Measurements from ENCODE around the gene TNRC6C.
A peak's percentile ranks its signal among the peaks of the same experiment; 100 is the strongest.

The TNRC6C gene

GRCh38 chr17:78014646-78015045 is 56.1 kb downstream of the TNRC6C start:
- DNase-seq: no peak

- no peak for DNase-seq
Observed at GRCh38 chr17:78016852-78017251, 58.3 kb downstream of the TNRC6C start.

- no peak for DNase-seq
Observed at GRCh38 chr17:78019367-78019975, 61.0 kb downstream of the TNRC6C start.

GRCh38 chr17:78019976-78020716 is 61.6 kb downstream of the TNRC6C start:
- DNase-seq: no peak

GRCh38 chr17:78020717-78021108 is 62.2 kb downstream of the TNRC6C start:
- no peak for DNase-seq

GRCh38 chr17:78022425-78022824 is 63.9 kb downstream of the TNRC6C start:
- DNase-seq: no peak

GRCh38 chr17:78023042-78023441 is 64.5 kb downstream of the TNRC6C start:
- DNase-seq: no peak

GRCh38 chr17:78026381-78026780 is 67.9 kb downstream of the TNRC6C start:
- DNase-seq: no peak

GRCh38 chr17:78027121-78027520 is 68.6 kb downstream of the TNRC6C start:
- no peak for DNase-seq

- DNase-seq: no peak
Observed at GRCh38 chr17:78029697-78030096, 71.2 kb downstream of the TNRC6C start.

- DNase-seq: no peak
Observed at GRCh38 chr17:78031435-78031834, 72.9 kb downstream of the TNRC6C start.

GRCh38 chr17:78032166-78032565 is 73.7 kb downstream of the TNRC6C start:
- DNase-seq: no peak

- DNase-seq: no peak
Observed at GRCh38 chr17:78034429-78035091, 76.1 kb downstream of the TNRC6C start.

GRCh38 chr17:78037280-78037679 is 78.8 kb downstream of the TNRC6C start:
- DNase-seq: no peak

GRCh38 chr17:78038748-78039288 is 80.3 kb downstream of the TNRC6C start:
- DNase-seq: no peak

- DNase-seq: no peak
Observed at GRCh38 chr17:78039581-78039980, 81.1 kb downstream of the TNRC6C start.

GRCh38 chr17:78040440-78041385 is 82.2 kb downstream of the TNRC6C start:
- DNase-seq: peak; percentile 62

GRCh38 chr17:78041386-78042179 is 83.1 kb downstream of the TNRC6C start:
- DNase-seq: no peak

- DNase-seq: no peak
Observed at GRCh38 chr17:78042542-78042941, 84.0 kb downstream of the TNRC6C start.

GRCh38 chr17:78043031-78043430 is 84.5 kb downstream of the TNRC6C start:
- DNase-seq: no peak

- DNase-seq: no peak
Observed at GRCh38 chr17:78044280-78044835, 85.9 kb downstream of the TNRC6C start.

All from right forelimb (tissue), 1 donor.